Activated naive CD8-positive, alpha-beta T cell treated with anti-CD3 and anti-CD28 coated beads, Interleukin-2, amount 50 U/mL, for 24 hours (primary cell): Measurements from ENCODE around the gene RNF224.

Experiments
- ATAC-seq: fragments of 150-1000 bp; cut with Tn5 transposase; one replicate; pipeline ENCODE4 v1.10.0; 2021
- DNase-seq: peaks from one replicate; pipeline ENCODE4 v3.0.0; 2021
- H3K27ac Mint-ChIP-seq: one replicate; pipeline ENCODE4 v1.8.0; 2021; ENCODE audit warnings: mild to moderate bottlenecking, mixed read lengths
- H3K27me3 Mint-ChIP-seq: one replicate; pipeline ENCODE4 v1.8.0; 2021; ENCODE audit warnings: mixed read lengths
- H3K36me3 Mint-ChIP-seq: one replicate; pipeline ENCODE4 v1.8.0; 2021; ENCODE audit warnings: low read depth, mixed read lengths
- H3K4me1 Mint-ChIP-seq: one replicate; pipeline ENCODE4 v1.8.0; 2021; ENCODE audit warnings: mixed read lengths
- H3K4me3 Mint-ChIP-seq: one replicate; pipeline ENCODE4 v1.8.0; 2021; ENCODE audit warnings: mild to moderate bottlenecking, moderate library complexity, mixed read lengths
- H3K9me3 Mint-ChIP-seq: one replicate; pipeline ENCODE4 v1.8.0; 2021; ENCODE audit warnings: mixed read lengths

The RNF224 gene

GRCh38 chr9:137216188-137216965 is 10.9 kb upstream of the RNF224 start:
- ATAC-seq (no peak), DNase-seq (no peak)
- H3K4me1 Mint-ChIP-seq = no peaks in the 10 kb centered on the region
- no peaks in the 10 kb centered on the region for H3K9me3 Mint-ChIP-seq
- no peak overlapping the region for H3K27ac Mint-ChIP-seq
- H3K4me3 Mint-ChIP-seq = no peak overlapping the region
- H3K27me3 Mint-ChIP-seq = no peaks in the 10 kb centered on the region
- H3K36me3 Mint-ChIP-seq = peaks cover 3% of the 10 kb centered on the region

- H3K27me3 Mint-ChIP-seq = no peaks in the 10 kb centered on the region
Observed at GRCh38 chr9:137217276-137218211, 9.8 kb upstream of the RNF224 start.

DNA sequence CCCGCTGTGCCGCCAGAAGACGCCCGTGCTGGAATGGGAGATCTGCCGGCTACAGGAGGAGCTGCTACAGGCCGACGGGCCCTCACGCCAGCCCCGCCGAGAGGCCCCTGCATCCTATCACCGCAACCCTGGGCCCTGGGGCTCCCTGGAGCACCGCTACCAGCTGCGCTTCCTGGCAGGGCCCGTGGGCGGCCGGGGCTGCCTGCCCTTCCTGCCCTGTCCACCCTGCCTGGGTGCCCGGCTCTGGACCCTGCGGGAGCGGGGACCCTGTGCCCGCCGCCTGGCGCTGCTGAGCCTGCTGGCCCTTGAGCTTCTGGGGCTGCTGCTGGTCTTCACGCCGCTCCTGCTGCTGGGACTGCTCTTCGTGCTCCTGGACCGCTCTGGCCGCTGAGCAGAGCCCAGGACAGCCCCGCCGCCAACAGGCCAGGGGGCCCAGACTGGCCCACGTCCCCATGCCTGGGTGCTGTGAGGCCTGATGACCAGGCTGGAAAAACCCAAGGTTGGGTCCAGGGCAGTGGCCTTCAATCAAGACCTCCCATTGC is 9.0 kb upstream of the RNF224 start:
- no peak for ATAC-seq

More at GRCh38 chr9:137217276-137218211, 9.8 kb upstream of the RNF224 start:
- Mint-ChIP-seq H3K27ac (no peak overlapping the region), H3K9me3 (no peaks in the 10 kb centered on the region), H3K4me3 (no peak overlapping the region), H3K36me3 (peaks cover 3% of the 10 kb centered on the region), H3K4me1 (no peaks in the 10 kb centered on the region)
- DNase-seq = no peak
- ATAC-seq = no peak

DNA sequence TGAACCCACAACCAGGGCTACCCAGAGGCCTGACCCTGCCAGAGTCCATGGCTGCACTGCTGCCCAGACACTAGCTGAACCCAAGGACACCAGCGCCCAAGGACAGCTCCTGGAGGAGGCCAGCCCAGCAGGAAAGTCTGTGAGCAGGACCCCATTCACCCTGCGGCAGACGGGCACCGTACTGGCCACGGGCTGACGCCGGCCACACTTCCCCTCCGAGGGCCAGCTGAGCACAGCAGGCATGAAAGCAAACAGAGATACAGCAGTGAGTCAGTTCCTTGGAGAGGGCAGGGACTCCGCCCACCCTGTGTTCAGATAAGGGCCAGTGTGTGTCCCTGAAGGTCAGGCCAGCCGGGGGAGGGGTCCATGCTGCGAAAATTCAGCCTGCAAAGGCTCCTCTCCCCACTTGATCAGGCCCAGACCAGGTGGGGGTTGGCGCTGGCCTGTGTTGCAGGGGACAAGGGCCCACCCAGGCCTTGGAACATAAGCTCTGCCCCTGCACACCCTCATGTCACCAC is 8.5 kb upstream of the RNF224 start:
- DNase-seq = no peak

More for the DNA sequence above, 9.0 kb upstream of the RNF224 start:
- H3K27me3 Mint-ChIP-seq = no peaks in the 10 kb centered on the region
- no peaks in the 10 kb centered on the region for H3K36me3 Mint-ChIP-seq
- H3K4me1 Mint-ChIP-seq = peaks cover 4% of the 10 kb centered on the region
- H3K4me3 Mint-ChIP-seq = no peak overlapping the region
- DNase-seq = no peak
- no peaks in the 10 kb centered on the region for H3K9me3 Mint-ChIP-seq
- H3K27ac Mint-ChIP-seq = no peak overlapping the region

GRCh38 chr9:137219757-137220316 is 7.5 kb upstream of the RNF224 start:
- peaks cover 8% of the 10 kb centered on the region for H3K4me1 Mint-ChIP-seq
- no peak for DNase-seq
- no peaks in the 10 kb centered on the region for H3K36me3 Mint-ChIP-seq
- no peak overlapping the region for H3K4me3 Mint-ChIP-seq
- H3K27me3 Mint-ChIP-seq = no peaks in the 10 kb centered on the region
- no peak overlapping the region for H3K27ac Mint-ChIP-seq
- H3K9me3 Mint-ChIP-seq = no peaks in the 10 kb centered on the region
- no peak for ATAC-seq

More for the DNA sequence above, 8.5 kb upstream of the RNF224 start:
- no peaks in the 10 kb centered on the region for H3K36me3 Mint-ChIP-seq
- no peak for ATAC-seq
- H3K27ac Mint-ChIP-seq = no peak overlapping the region
- peaks cover 4% of the 10 kb centered on the region for H3K4me1 Mint-ChIP-seq
- H3K4me3 Mint-ChIP-seq = no peak overlapping the region
- no peaks in the 10 kb centered on the region for H3K9me3 Mint-ChIP-seq
- H3K27me3 Mint-ChIP-seq = no peaks in the 10 kb centered on the region

DNA sequence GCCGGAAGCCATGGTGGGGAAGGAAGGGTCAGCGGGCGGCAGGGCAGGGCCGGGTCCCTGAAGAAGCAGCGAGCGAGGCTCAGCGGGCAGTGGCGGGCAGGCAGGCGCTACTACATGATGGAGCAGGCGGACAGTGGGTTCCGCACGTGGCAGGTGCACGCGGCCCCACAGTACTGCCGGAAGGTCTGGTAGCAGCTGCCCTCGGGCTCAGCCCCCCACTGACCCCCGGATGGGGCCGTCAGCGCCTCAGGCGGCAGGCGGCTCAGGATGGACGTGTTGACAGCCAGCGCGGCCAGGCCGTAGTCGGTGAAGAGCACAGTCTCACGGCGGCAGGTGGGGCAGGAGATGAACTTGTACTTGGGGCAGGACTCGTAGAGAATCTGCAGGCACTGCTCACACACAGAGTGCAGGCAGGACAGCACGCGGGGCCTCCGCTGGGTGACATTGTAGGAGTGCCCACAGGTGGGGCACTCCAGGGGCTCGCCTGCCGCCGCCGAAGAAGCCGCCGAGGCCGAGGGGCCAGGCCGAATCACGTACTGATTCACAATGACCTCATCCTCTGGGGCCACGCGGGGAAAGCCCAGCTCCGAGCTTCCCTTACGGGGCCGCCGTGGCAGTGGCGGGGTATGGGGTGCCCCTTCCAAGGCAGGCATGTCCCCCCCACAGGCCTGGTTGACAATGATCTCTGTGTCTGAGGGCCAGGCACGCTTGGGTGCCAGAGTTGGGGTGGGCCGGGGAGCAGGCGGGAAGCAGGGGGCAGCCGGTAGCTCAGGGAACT is 6.8 kb upstream of the RNF224 start:
- ATAC-seq (no peak), DNase-seq (no peak)
- Mint-ChIP-seq H3K36me3 (no peaks in the 10 kb centered on the region), H3K27ac (no peak overlapping the region), H3K4me1 (peaks cover 12% of the 10 kb centered on the region), H3K4me3 (peak overlapping the region; percentile 17), H3K9me3 (no peaks in the 10 kb centered on the region), H3K27me3 (no peaks in the 10 kb centered on the region)

GRCh38 chr9:137221095-137221505 is 6.2 kb upstream of the RNF224 start:
- Mint-ChIP-seq H3K27ac (no peak overlapping the region), H3K4me3 (peak overlapping the region; percentile 17), H3K27me3 (no peaks in the 10 kb centered on the region), H3K9me3 (no peaks in the 10 kb centered on the region), H3K36me3 (no peaks in the 10 kb centered on the region), H3K4me1 (peaks cover 12% of the 10 kb centered on the region)
- DNase-seq = no peak
- ATAC-seq = no peak

DNA sequence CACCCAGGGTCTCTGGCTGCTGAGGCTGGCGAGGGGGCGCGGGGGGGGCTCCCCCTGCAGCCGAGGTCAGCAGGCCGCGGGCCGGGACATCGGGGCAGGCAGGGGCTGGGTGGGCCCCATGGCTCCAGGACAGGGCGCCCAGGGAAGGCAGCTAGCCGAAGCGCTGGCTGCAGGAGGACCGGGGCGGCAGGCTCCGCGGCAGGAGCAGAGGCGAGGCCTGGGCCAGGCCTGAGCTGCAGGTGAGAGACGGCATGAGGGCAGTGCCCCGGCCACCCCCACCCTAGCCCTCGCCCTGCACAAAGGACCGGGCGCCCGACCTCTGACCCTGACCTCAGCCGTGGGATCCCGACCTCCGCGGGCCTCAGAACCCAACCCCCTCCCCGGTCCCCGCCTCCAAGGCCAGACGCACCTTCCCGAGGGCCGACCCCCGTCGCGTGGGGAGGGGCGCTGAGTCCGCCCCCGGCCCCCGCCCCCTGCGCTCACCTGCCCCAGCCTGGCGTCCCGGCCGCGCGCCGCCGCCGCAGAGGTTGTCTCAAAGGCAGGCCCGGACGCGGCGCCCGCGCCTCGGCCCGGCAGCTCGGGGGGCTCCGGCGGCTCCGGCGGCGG is 5.7 kb upstream of the RNF224 start:
- no peak overlapping the region for H3K4me3 Mint-ChIP-seq
- no peaks in the 10 kb centered on the region for H3K36me3 Mint-ChIP-seq
- H3K9me3 Mint-ChIP-seq = no peaks in the 10 kb centered on the region
- H3K27ac Mint-ChIP-seq = no peak overlapping the region
- peaks cover 12% of the 10 kb centered on the region for H3K4me1 Mint-ChIP-seq
- no peak for ATAC-seq
- no peak for DNase-seq
- H3K27me3 Mint-ChIP-seq = no peaks in the 10 kb centered on the region

GRCh38 chr9:137222190-137223077 is 4.9 kb upstream of the RNF224 start, which contains the start of gene RNF208:
Gene RNF208, minus strand, starts transcription at chr9:137222240. Its CDS starts 1,028 bp downstream, at chr9:137221212.
- peak within 1 kb of the TSS; percentile 76 for H3K4me3 Mint-ChIP-seq
- no peaks in the 10 kb centered on the region for H3K36me3 Mint-ChIP-seq
- no peak for ATAC-seq
- no peaks in the 10 kb centered on the region for H3K9me3 Mint-ChIP-seq
- no peaks in the 10 kb centered on the region for H3K27me3 Mint-ChIP-seq
- H3K4me1 Mint-ChIP-seq = peaks cover 12% of the 10 kb centered on the region
- peak within 1 kb of the TSS; percentile 60 for H3K27ac Mint-ChIP-seq
- DNase-seq = no peak

DNA sequence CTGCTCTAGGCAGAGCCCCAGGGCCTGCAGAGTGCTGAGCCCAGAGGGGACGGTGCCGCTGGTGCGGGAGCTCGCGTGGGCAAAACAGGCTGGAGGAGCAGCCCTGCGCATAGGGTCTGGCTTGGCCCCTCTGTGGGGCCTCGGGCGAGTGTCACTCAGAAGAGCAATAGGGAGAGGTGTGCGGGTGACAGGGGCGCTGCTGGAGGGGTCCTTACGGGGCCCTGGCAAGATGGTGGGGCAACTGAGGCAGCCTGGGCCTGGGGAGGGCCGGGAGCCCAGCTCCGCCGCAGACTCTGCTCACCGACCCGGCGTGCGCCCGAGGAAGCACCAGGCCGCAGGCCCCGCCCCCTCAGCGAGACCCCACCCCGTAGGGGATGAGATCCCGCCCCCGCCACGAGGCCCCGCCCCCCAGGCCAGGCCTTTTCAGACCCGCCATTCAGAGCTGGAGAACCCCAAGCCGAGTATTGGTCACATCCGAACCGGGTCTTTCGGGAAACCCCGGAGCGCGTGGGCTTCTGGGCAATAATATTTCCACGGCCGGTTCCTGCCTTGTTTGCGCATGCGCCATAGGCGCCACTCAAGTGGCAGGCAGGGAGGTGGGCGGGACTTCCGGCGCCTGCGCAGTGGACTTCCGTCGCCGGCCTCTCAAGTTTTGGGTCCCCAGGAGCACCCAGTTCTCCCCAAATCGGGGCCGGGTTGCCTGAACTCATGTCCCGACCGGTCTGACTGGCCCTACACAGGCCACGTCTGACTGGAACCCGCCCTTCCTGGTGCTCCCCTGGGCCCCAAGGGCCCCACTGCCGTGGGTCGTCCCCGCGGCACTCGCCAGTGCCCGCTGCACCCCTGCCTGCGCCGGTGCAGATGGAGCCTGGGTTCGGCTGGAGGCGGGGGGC is 4.0 kb upstream of the RNF224 start:
- DNase-seq = peak; percentile 98
- peak overlapping the region; percentile 77 for H3K27ac Mint-ChIP-seq

GRCh38 chr9:137224830-137225694 is 2.2 kb upstream of the RNF224 start, which contains the start of gene CYSRT1:
Gene CYSRT1, plus strand, starts transcription at chr9:137225174. Its CDS starts 448 bp downstream, at chr9:137225622.
- ATAC-seq = peak; percentile 3
- H3K27me3 Mint-ChIP-seq = peaks cover 2% of the 10 kb centered on the region
- H3K4me3 Mint-ChIP-seq = peak within 1 kb of the TSS; percentile 76
- peak within 1 kb of the TSS; percentile 78 for H3K27ac Mint-ChIP-seq
- H3K36me3 Mint-ChIP-seq = no peaks in the 10 kb centered on the region
- H3K4me1 Mint-ChIP-seq = peaks cover 15% of the 10 kb centered on the region
- H3K9me3 Mint-ChIP-seq = no peaks in the 10 kb centered on the region
- peak; percentile 55 for DNase-seq

More for the DNA sequence above, 4.0 kb upstream of the RNF224 start:
- peak; percentile 82 for ATAC-seq
- Mint-ChIP-seq H3K4me1 (peaks cover 15% of the 10 kb centered on the region), H3K4me3 (peak overlapping the region; percentile 76), H3K9me3 (no peaks in the 10 kb centered on the region), H3K27me3 (peaks cover 2% of the 10 kb centered on the region), H3K36me3 (no peaks in the 10 kb centered on the region)
